Measurements from ENCODE around the gene ANXA8L1.
"Not testable (repeated sequence)": the region's sequence is repeated elsewhere in the genome, so short reads cannot be mapped to it uniquely, and the experiment has no call there.

The ANXA8L1 gene

DNA sequence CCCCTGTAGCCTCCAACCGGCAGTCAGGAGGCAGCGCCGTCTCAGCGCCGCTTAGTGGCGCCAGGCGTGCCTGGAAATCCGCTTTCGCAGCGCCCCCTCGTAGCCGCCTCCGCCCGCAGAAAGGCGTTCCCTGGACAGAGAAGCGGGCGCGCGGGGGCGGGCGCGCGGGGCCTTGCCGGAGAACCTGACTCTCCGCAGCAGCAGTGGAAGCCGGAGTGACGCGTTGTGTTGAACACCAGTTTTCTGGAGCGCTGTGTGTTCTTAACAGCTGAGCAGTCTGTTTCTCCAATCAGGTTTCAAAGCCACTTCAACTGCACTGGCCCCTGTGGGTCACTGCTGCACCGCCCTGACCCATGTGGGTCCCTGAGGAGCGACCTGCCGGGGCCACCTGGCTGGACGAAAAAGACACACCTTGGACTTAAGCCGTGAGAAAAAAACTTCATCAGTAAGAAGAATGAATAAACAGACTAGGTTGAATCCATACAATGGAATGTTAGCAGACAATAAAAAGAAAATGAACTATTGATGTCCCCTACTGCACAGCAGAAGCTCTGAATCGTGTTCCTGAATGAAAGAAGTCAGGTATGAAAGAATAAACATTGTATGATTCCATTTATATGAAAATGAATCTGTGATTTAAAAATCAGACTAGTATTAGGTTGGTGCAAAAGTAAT, 22.8 kb downstream of the ANXA8L1 start:
- not testable (repeated sequence) for DNase-seq

- not testable (repeated sequence) for DNase-seq
Observed at GRCh38 chr10:46409556-46409955, 34.0 kb downstream of the ANXA8L1 start.

DNA sequence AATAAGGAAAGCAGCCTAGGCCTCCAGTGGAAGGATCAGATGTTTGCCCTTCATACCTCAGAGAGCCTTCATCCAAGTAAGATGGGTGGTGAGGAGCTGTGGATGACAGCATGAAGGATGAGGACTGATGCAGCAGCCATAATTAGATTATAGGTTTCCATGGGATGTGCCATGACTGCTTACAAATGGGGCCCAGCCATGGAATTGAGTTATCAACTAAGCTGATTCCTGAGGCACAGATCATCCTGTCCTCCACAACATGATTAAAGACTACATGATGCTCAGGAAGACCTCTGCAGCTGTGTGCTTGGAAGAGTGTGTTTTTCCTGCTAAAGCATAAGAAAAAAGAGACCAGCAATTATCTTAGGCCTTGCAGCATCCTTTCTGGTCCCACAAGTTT, 35.5 kb downstream of the ANXA8L1 start:
- not testable (repeated sequence) for DNase-seq

DNA sequence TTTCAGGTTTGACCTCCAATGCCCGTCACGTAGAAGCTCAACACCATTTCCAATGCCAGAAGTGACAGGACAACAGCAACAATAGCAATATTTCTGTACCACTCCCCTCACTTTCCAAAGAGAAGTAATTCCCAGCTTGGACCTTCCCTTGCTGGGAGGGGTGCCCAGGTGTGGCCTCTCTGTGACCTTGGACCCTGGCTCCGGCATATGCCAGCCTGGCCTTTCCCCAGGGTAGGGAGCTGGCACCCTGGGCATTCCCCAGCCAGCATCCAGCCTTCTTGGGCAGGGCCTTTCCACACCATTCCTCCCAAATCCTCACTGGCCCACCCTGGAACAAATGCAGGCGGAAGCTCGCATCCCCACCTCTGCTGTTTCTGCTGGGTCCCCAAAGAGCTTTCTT, 37.1 kb downstream of the ANXA8L1 start:
- DNase-seq: not testable (repeated sequence)

DNA sequence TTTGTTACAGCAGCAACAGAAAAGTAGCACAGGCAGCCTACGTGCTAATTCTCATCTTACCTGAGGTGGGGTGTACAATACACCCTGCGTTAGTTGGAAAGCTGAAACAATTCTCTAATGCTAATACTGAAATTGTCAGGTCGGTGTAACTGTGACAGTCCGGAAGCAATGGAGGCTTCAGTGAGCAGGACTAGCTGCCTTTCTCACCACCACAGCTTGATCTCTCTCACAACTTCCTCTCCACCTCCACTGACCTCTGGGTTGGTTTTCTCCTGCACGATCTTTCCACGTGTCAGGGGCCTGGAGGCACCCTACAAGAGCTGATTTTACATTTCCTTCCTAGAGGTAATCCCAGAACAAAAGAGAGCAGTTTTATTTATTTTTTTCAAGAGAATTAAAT, 39.7 kb downstream of the ANXA8L1 start:
- DNase-seq: not testable (repeated sequence)

GRCh38 chr10:46418283-46418682, 42.7 kb downstream of the ANXA8L1 start:
- not testable (repeated sequence) for DNase-seq

GRCh38 chr10:46419570-46420379, 44.2 kb downstream of the ANXA8L1 start:
- DNase-seq: not testable (repeated sequence)

GRCh38 chr10:46423550-46423949, 48.0 kb downstream of the ANXA8L1 start:
- not testable (repeated sequence) for DNase-seq

DNA sequence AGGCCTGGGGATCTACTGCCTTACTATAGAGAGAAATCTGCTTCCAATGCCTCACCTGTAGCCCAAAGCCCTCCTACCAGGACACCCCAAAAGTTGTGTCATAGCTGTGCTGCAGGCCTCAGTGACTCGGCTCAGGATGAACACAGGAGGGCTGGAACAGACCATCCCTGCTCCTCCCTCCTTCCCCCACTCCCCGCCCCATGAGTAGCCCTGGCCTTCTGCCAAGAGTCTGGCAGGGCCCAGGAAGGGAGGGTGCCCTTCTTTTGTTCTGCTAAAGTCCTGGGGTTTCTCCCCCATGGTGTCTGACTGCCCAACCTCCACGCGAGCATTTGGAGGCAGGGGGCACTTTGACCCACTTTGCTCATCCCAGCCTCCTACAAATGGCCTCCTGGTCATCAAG, 65.4 kb downstream of the ANXA8L1 start:
- DNase-seq: not testable (repeated sequence)
